ENCODE data around the gene RPUSD3. TPM values are rescaled to one million over a fixed set of nuclear protein-coding genes. Genes with fewer than 3 reads are reported as not detected.

RPUSD3 gene
- total and polyA plus RNA-seq, 2 donors (not counting 3 experiments of a cell fraction or from before 2014, with no cell fraction given) = 38.9 to 56.6 TPM

DNA sequence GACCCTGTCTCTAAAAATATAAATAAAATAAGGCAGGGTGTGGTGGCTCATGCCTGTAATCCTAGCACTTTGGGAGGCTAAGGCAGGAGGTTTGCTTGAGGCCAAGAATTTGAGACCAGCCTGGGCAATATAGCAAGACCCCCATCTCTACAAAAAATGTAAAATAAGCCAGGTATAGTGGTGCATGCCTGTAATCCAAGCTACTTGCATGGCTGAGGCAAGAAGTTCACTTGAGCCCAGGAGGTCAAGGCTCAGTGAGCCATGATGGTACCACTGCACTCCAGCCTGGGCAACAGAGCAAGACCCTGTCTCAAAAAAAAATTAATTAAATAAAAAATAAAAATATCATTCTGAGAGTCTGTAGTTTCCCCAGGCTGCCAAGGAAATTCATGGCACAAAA lies 42.5 kb upstream of the RPUSD3 start:
- DNase-seq (ENCODE audit: low read depth, low spot score) (no peak), FAIRE-seq (no peak)
- BruUV-seq (replicated peaks) = no TSS peak
- ChIA-PET CTCF (no interaction called here), POLR2A (no interaction called here)
- H3K4me3 ChIP-seq (replicated peaks in 1 of 3; ENCODE audit: insufficient read depth in 1 of 3, low read depth in 1 of 3, low read length in 3 of 3) = no peak overlapping the region
- H3K27ac ChIP-seq (ENCODE audit: insufficient read depth, low read depth, low read length) = no peak overlapping the region
- no peaks in the 10 kb centered on the region for H3K9me3 ChIP-seq (replicated peaks; ENCODE audit: control insufficient read depth, insufficient read depth, low read length)
- TF ChIP-seq POLR2AphosphoS5 (IDR thresholded peaks at IDR 0.05; ENCODE audit: insufficient read depth, low read depth, low read length) (no peak), GATA2 (IDR thresholded peaks at IDR 0.05; ENCODE audit: insufficient read depth, insufficient read length, low read depth, low read length) (no peak), FOS (IDR thresholded peaks at IDR 0.05; ENCODE audit: borderline replicate concordance, insufficient read depth, low read length) (no peak), EZH2 (IDR thresholded peaks at IDR 0.05; ENCODE audit: borderline replicate concordance, low read depth, low read length, severe bottlenecking) (no peak), JUN (IDR thresholded peaks at IDR 0.05; ENCODE audit: borderline replicate concordance, insufficient read depth, insufficient read length, low read depth) (no peak), MAX (IDR thresholded peaks at IDR 0.05; ENCODE audit: insufficient read depth, insufficient read length) (no peak), CTCF (IDR thresholded peaks at IDR 0.05; ENCODE audit: extremely low read depth in 1 of 2, insufficient read depth in 1 of 2, low read depth in 1 of 2, low read length in 2 of 2) (no peak), POLR2A (IDR thresholded peaks at IDR 0.05; ENCODE audit: low read depth, low read length) (no peak), MYC (IDR thresholded peaks at IDR 0.05; ENCODE audit: low read depth, low read length) (no peak)
- intact Hi-C loops (cut with micrococcal nuclease) = no loop called here
- H3K9me1 ChIP-seq (replicated peaks; ENCODE audit: control insufficient read depth, extremely low read depth, insufficient read depth, low read length) = no peaks in the 10 kb centered on the region
- no peaks in the 10 kb centered on the region for H3K36me3 ChIP-seq (ENCODE audit: control insufficient read depth in 2 of 2, extremely low read depth in 1 of 2, insufficient read depth in 2 of 2, low read length in 2 of 2)
- no peak overlapping the region for H2AFZ ChIP-seq (ENCODE audit: low read depth, low read length)
- no peak overlapping the region for H3K9ac ChIP-seq (replicated peaks; ENCODE audit: extremely low read depth, insufficient read depth, low read length)
- no peaks in the 10 kb centered on the region for H4K20me1 ChIP-seq (replicated peaks; ENCODE audit: control insufficient read depth, extremely low read depth, insufficient read depth, low read length)
- H3K27me3 ChIP-seq (ENCODE audit: control insufficient read depth in 2 of 2, insufficient read depth in 2 of 2, low read length in 2 of 2) = no peaks in the 10 kb centered on the region
- H3K4me2 ChIP-seq (ENCODE audit: insufficient read depth, low read length) = no peak overlapping the region
- peaks cover 9% of the 10 kb centered on the region for H3K79me2 ChIP-seq (ENCODE audit: control insufficient read depth, insufficient read depth, low read length)
- peaks cover 10% of the 10 kb centered on the region for H3K4me1 ChIP-seq (ENCODE audit: control insufficient read depth, extremely low read depth, insufficient read depth, low read length)
- dilution Hi-C loops (cut with MboI; ENCODE audit: extremely low pct_ligation_motif_present, low sequenced_read_pairs) = no loop called here

All from endothelial cell of umbilical vein (primary cell).